Urinary bladder (tissue), 4 donors: ENCODE measurements around the gene PFKFB3. TPM values are rescaled to one million over a fixed set of nuclear protein-coding genes. Genes with fewer than 3 reads are reported as not detected.

Experiments
- DNase-seq: peaks from one replicate; pipeline ENCODE4 v3.0.0-alpha.2; 2015; ENCODE audit errors: extremely low spot score
- H3K27ac ChIP-seq: one replicate; pipeline ENCODE4 v1.5.1; 2013; ENCODE audit warnings: low read depth, mild to moderate bottlenecking, moderate library complexity
- H3K36me3 ChIP-seq: one replicate; pipeline ENCODE4 v1.6.1; 2013; ENCODE audit warnings: mild to moderate bottlenecking, moderate library complexity; ENCODE audit not compliant: insufficient read depth
- H3K4me1 ChIP-seq: one replicate; pipeline ENCODE4 v1.6.1; 2013; ENCODE audit warnings: mild to moderate bottlenecking, moderate library complexity; ENCODE audit not compliant: insufficient read depth
- H3K4me3 ChIP-seq: one replicate; pipeline ENCODE4 v1.5.1; 2013; ENCODE audit warnings: low read depth, low read length
- WGBS: extraction: QIAGEN DNeasy Blood & Tissue Kit; methylation state at CpG from one replicate; pipeline ENCODE4 v1.1.7; 2013; 5-methylcytosine and 5-hydroxymethylcytosine counted together
- polyA plus RNA-seq: library from polyadenylated mRNA; stranded (reverse); fragments of 200-250 nt; gene quantifications from one replicate; pipeline ENCODE4 v1.2.3, GENCODE V29; 2013
- total RNA-seq: library from RNA; depleted of rRNA; stranded (reverse); fragments of >200 nt; gene quantifications from one replicate; pipeline ENCODE4 v1.2.3, GENCODE V29; 2014
- donor health status: healthy with polysubstance abuse.
- donor health status: healthy.

PFKFB3 gene
- total and polyA plus RNA-seq, 2 donors = 6.5 to 31.8 TPM

DNA sequence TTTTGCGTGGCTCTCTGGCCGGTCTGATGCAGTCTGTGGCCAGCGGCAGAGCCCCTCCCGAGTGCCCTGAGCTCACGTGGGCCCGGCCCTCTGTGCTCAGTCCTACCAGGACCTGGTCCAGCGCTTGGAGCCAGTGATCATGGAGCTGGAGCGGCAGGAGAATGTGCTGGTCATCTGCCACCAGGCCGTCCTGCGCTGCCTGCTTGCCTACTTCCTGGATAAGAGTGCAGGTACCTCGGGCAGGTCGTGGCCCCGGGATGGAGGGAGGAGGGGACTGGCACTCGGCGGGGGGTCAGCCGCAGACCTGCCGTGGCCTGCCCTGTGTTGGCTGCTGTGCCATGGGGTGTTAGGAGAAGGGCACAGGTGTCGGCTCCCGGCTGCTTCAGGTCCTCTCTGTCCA, 20.0 kb downstream of the PFKFB3 start:
- Histone ChIP-seq H3K27ac (no peak overlapping the region), H3K36me3 (peaks cover 3% of the 10 kb centered on the region), H3K4me1 (no peaks in the 10 kb centered on the region), H3K4me3 (no peak overlapping the region)
- no peak for DNase-seq
- whole genome bisulfite sequencing = 81% methylated on average over 19 of the region's 19 CpGs

DNA sequence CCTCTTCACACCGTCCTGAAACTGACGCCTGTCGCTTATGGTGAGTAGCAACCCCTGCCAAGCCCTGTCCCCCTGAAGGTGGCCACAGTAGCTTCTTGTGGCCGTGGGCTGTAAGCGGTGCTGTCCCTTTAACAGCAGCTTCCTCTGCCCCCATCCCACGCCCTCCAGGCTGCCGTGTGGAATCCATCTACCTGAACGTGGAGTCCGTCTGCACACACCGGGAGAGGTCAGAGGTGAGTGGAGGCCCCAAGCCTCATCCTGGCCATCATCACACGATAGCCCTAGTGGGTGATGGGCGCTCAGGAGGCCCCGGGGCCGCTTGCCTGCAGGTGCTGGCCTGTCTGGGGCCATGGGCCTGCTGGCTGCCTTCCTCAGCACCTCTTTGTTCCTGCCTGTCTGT, 21.2 kb downstream of the PFKFB3 start:
- H3K4me1 ChIP-seq = no peaks in the 10 kb centered on the region
- no peak overlapping the region for H3K4me3 ChIP-seq
- WGBS = 91% methylated on average over 14 of the region's 14 CpGs
- no peak overlapping the region for H3K27ac ChIP-seq
- DNase-seq = no peak
- peaks cover 3% of the 10 kb centered on the region for H3K36me3 ChIP-seq

DNA sequence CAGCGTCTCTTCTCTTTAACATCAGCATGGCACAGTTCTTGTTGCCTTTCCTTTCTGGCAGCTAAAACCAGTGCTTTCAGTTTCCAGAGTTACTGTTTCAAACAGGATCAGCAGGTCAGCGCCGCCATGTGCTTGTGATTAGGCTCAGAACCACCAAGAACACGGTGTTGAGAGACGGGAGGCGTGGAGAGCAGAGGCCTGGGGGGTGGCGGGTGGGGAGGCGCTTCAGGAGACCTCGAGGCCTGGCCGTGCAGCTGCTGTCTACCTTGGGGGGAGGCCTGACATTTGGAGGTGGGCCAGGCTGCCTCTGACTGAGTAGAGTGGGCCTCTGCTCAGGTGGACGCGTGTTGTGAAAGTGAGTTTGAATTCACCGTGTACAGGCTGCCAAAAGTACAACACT, 22.0 kb downstream of the PFKFB3 start:
- Histone ChIP-seq H3K27ac (no peak overlapping the region), H3K4me3 (no peak overlapping the region), H3K4me1 (no peaks in the 10 kb centered on the region), H3K36me3 (peaks cover 3% of the 10 kb centered on the region)
- WGBS = 83% methylated on average over 13 of the region's 13 CpGs
- no peak for DNase-seq

DNA sequence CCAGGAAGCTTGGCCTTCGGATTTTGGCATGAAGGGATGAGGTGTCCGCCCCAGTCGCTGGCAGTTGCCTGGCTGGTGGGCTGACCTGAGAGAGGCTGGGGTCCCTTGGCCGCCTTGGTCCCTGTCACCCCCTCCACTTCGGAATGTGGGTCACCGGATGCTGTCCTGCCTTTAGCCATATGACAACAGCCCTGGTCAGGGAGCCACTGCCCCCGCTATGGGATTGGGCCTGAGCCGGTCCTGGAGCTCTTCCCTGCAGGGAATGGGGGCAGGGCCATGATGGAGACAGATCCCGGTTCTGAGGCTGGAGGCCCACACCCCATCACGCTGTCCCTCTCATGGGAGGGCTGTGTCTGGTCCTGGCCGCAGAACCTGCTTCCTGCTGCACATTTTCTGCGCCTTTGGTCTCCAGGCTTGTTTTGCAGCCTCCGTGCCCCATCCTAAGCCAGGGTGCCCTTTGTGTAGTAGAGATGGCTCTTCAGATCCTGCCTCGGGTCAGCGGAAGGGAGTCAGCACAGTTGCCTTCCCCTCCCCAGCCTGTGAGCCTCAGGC, 22.6 kb downstream of the PFKFB3 start:
- DNase-seq = no peak
- Histone ChIP-seq H3K4me1 (no peaks in the 10 kb centered on the region), H3K27ac (no peak overlapping the region), H3K36me3 (peaks cover 3% of the 10 kb centered on the region), H3K4me3 (no peak overlapping the region)
- WGBS = 88% methylated on average over 15 of the region's 15 CpGs

DNA sequence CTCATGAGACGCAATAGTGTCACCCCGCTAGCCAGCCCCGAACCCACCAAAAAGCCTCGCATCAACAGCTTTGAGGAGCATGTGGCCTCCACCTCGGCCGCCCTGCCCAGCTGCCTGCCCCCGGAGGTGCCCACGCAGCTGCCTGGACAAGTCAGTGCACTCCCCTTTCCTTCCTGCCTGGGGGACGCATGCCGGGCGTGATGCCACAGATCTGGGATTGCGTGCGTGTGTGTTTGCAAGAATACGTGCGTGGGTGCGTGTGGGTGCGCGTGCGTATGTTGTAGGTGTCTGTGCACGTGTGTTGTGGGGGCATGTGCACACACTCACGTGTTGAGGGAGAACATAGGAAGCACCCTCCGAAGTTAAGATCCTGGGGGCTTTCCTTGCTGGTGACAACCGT, 23.5 kb downstream of the PFKFB3 start:
- Histone ChIP-seq H3K4me3 (no peak overlapping the region), H3K4me1 (no peaks in the 10 kb centered on the region), H3K36me3 (peaks cover 3% of the 10 kb centered on the region), H3K27ac (no peak overlapping the region)
- 95% methylated on average over 23 of the region's 23 CpGs for WGBS
- DNase-seq = no peak

DNA sequence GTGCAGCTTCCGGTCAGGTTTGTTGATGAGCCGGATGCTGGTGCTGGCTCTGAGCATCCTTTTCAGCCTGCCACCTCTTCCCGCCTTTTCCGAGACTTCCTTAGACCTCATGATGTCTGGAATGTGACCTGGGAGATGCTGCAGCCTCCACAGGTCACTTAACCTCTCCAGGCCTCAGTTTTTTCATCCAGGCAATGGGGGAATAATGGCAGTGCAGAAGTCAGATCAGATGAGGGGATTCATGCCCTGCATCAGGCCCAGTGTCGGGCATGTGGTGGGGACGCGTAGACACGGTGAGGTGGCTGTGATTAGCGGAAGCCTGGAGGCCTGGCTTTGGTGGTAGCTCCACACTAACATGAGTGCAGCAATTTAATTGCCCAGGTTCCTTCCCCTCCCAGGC, 24.6 kb downstream of the PFKFB3 start:
- H3K36me3 ChIP-seq = peaks cover 3% of the 10 kb centered on the region
- WGBS = 96% methylated on average over 9 of the region's 9 CpGs
- no peak overlapping the region for H3K4me3 ChIP-seq
- H3K4me1 ChIP-seq = no peaks in the 10 kb centered on the region
- H3K27ac ChIP-seq = no peak overlapping the region
- DNase-seq = no peak

DNA sequence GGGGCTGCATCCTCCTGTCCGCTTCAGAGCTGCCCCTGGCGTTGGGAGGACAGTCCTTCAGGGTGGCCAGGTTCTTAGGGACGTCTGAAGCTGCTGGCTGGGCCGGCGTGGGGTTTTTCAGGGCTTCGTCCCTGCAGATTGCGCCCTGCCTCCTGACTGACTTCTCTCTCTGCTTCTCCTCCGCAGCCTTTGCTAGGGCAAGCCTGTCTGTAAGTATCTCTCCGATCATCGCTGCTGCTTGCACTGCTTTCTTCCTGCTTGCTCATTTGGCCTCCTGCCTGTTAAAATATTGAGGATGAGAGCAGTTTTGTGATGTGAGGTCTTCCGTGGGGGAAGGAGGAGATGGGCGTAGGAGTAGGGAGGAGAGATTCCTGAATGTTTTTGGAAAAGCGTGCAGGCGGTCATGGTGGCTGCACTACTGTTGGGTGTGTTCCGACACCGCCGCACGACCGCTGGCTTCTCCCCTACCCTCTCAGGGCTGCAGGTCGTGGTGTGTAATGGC, 25.3 kb downstream of the PFKFB3 start:
- peaks cover 3% of the 10 kb centered on the region for H3K36me3 ChIP-seq
- no peak overlapping the region for H3K4me3 ChIP-seq
- H3K4me1 ChIP-seq = no peaks in the 10 kb centered on the region
- whole genome bisulfite sequencing = 86% methylated on average over 20 of the region's 20 CpGs
- no peak overlapping the region for H3K27ac ChIP-seq
- DNase-seq = peak; percentile 26

DNA sequence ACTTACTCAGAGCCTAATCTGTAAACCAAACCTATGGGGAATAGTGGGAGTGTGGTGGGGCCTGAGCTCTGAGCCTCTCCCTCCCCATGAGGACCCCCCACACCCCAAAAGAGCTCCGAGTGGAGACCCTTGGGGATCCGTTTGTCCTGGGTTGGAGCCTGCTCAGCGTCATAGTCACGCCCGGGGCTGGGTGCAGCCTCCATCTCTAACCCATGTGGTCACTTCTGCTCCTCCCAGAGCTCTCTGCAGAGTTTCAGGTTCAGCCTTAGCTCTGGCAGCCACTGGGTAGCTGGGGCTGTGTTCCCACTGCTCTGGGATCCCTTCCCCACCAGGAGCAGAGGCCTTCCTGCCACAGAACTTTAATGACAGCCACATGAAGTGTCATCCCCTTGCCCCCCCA, 25.9 kb downstream of the PFKFB3 start:
- no peak overlapping the region for H3K4me3 ChIP-seq
- H3K4me1 ChIP-seq = no peaks in the 10 kb centered on the region
- H3K27ac ChIP-seq = no peak overlapping the region
- no peak for DNase-seq
- WGBS = 66% methylated on average over 5 of the region's 5 CpGs
- H3K36me3 ChIP-seq = peaks cover 3% of the 10 kb centered on the region

DNA sequence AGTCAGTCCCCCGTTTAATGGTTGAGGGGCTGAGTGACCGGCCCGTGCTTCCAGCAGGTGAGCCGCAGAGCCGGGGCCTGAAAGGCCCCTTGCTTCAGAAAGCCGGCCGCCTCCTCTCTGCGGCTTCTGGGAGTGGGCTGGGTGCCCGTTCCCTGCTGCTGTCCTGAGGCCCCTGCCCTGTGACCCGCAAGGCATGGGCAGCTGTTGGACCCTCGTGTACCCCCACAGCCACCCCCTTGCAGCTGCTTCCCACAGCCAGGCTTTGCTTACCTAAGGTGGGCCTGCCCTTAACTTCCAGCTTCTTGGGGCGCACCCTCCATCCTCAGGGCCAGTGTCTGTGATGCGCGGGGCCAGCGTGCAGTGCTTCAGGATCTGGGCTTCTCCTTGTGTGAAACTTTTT, 26.6 kb downstream of the PFKFB3 start:
- Histone ChIP-seq H3K4me3 (no peak overlapping the region), H3K36me3 (no peaks in the 10 kb centered on the region), H3K4me1 (no peaks in the 10 kb centered on the region), H3K27ac (no peak overlapping the region)
- WGBS = 94% methylated on average over 15 of the region's 15 CpGs
- DNase-seq = no peak

DNA sequence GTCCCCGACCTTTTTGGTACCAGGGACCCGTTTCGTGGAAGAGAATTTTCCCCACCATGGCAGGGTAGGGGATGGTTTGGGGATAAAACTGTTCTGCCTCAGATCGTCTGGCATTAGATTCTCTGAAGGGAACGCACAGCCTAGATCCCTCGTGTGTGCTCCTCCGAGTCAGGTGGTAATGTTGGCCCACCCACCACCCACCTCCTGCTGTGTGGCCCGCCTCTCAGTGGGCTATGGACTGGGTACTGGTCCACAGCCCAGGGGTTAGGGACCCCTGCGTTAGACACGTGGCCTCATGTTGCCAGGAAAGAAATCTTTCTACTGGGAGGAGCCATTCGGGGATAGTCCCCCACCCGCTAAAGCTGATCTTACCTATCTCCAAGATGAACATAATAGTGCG, 27.0 kb downstream of the PFKFB3 start:
- 89% methylated on average over 13 of the region's 13 CpGs for WGBS
- Histone ChIP-seq H3K27ac (no peak overlapping the region), H3K4me1 (no peaks in the 10 kb centered on the region), H3K4me3 (no peak overlapping the region), H3K36me3 (no peaks in the 10 kb centered on the region)
- DNase-seq = no peak

DNA sequence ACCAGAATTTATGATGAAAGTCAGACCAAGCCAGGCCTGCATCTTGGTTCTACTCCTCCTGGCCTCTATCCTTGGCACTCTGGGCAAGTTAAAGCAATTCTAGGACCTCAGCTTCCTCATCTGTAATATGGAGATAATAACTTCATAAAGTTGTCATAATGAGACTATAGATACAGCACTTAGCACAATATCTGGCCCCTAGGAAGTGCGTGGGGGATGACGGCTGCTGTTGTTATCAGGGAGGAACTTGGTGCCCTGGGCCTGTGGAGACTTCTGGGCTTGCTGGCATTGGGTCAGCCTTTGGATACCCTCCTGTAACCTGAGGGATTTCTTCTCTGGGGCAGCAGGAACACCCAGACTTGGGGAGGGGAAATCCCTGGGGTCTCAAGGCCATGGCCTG, 27.6 kb downstream of the PFKFB3 start:
- 94% methylated on average over 2 of the region's 2 CpGs for WGBS

DNA sequence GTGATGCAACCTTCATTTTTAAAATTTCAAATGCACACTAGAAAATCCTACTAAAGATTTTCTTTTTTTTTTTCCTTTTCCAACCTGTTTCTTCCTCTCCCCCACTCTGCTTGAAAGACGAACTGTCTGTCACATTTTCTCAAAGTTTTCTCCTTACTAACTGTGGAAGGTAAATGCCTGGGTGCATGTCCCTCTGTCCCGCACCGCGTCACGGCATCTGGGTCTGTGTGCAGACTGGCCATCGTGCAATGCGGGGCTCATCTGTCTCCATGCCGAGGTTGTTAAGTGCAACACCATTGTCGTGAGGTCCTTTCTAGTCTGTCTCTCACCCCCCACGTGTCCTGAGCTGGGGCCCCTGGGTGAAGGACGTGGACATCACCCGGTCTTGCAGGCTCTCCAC, 28.4 kb downstream of the PFKFB3 start:
- no peaks in the 10 kb centered on the region for H3K36me3 ChIP-seq
- 93% methylated on average over 12 of the region's 12 CpGs for WGBS
- H3K27ac ChIP-seq = no peak overlapping the region
- no peak for DNase-seq
- H3K4me3 ChIP-seq = no peak overlapping the region
- H3K4me1 ChIP-seq = no peaks in the 10 kb centered on the region

More for the DNA sequence above, 27.6 kb downstream of the PFKFB3 start:
- Histone ChIP-seq H3K27ac (no peak overlapping the region), H3K36me3 (no peaks in the 10 kb centered on the region), H3K4me1 (no peaks in the 10 kb centered on the region), H3K4me3 (no peak overlapping the region)
- DNase-seq = no peak

DNA sequence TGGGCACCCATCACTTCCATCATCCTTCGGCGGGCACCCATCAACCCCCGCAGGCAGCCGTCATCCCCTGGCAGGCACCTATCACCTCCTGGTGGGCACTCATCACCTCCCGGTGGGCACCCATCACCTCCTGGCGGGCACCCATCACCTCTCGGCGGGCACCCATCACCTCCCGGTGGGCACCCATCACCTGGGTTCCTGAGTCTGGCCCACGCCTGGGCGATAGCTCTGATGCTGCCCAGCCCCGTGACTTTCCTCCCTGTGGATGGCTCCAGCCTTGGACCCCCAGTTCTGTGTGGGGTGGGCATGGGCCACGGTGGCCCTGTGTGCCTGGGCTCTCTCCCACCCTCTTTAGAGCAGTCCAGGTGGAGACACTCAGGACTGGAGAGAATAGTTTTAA, 29.0 kb downstream of the PFKFB3 start:
- Histone ChIP-seq H3K36me3 (no peaks in the 10 kb centered on the region), H3K4me1 (no peaks in the 10 kb centered on the region), H3K4me3 (no peak overlapping the region), H3K27ac (no peak overlapping the region)
- WGBS = 90% methylated on average over 13 of the region's 13 CpGs
- DNase-seq = no peak

DNA sequence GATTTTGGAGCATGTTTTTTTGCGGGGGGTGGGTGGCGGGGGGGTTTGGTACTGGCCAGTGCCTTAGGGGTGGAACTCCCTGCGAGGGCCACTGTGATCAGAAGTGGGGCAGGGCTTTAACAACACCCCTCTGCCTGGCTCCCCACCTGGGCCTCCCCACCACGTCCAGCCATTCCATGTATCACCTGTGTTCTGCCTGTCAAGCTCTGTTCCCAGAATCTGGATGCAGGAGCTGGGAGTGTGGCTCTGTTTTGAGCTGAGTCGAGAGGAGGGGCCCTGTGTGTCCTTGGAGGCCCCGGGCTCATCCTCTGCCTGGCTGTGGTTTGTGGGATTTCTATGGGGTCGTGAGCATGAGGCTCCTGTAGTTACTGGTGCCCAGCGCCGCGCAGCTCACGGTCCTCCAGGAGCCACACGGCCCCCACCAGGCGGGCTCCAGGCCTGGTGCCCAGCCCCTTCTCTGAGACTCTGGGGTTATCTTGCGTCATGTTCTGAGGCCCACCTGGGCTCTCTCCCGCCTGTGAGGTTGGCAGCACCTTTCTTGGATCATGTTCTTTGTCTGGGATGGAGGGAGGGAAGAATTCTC, 29.6 kb downstream of the PFKFB3 start:
- Histone ChIP-seq H3K4me1 (no peaks in the 10 kb centered on the region), H3K4me3 (no peak overlapping the region), H3K36me3 (no peaks in the 10 kb centered on the region), H3K27ac (no peak overlapping the region)
- WGBS = 95% methylated on average over 15 of the region's 15 CpGs
- DNase-seq = no peak
